GM12878 (cell line): Measurements from ENCODE around the gene SEMA5A. TPM values are rescaled to one million over a fixed set of nuclear protein-coding genes. Genes with fewer than 3 reads are reported as not detected.

Experiments
- ATAC-seq: fragments of 200-7000 bp; cut with Tn5 transposase; 3 replicates; pipeline ENCODE4 v1.9.1; 2020; ENCODE audit warnings: mild to moderate bottlenecking, moderate library complexity
- BruUV-seq: library from RNA; stranded (reverse); fragments of 400-500 nt; replicated peaks from 2 replicates; lab custom pipeline; 2021; lab: Mats Ljungman, UMichigan
- CTCF ChIA-PET: fragments of 300-600 bp; sonication (Branson Sonifier 250); formaldehyde crosslinking; extraction: SDS; loops from one replicate; lab custom pipeline; 2021; ENCODE audit warnings: inconsistent platforms; lab: Yijun Ruan, JAX
- POLR2A ChIA-PET: fragments of 350-600 bp; formaldehyde crosslinking; extraction: SDS; loops from one replicate; lab custom pipeline; 2021; ENCODE audit warnings: inconsistent platforms; lab: Charles Lee
- RAD21 ChIA-PET: fragments of 300-600 bp; sonication (Branson Sonifier 250); formaldehyde crosslinking; loops from one replicate; lab custom pipeline; 2023; ENCODE audit warnings: antibody characterized with exemption; ENCODE audit not compliant: unreplicated experiment; lab: Charles Lee
- SMC1A ChIA-PET: fragments of 300-600 bp; sonication (Branson Sonifier 250); formaldehyde crosslinking; loops from one replicate; lab custom pipeline; 2023; ENCODE audit not compliant: unreplicated experiment, uncharacterized antibody; lab: Charles Lee
- DNase-seq: peaks from one replicate; pipeline ENCODE4 v3.0.0-alpha.2; 2011; ENCODE audit warnings: low read depth, low spot score
- FAIRE-seq: peaks from 3 replicates; lab custom pipeline; 2011; peaks lifted over from hg19 to GRCh38; lab: Jason Lieb, UNC
- H2AFZ ChIP-seq: 2 replicates; pipeline ENCODE4 v1.6.0; 2011; ENCODE audit warnings: low read depth, low read length, control low read depth; ENCODE audit not compliant: control insufficient read depth
- H3K27ac ChIP-seq: 2 replicates; pipeline ENCODE4 v1.5.1; 2011; ENCODE audit warnings: control low read depth; ENCODE audit not compliant: control insufficient read depth, insufficient read depth
- H3K27me3 ChIP-seq, 2 experiments: replicated peaks in 1 of 2; 2 replicates each; pipeline versions ENCODE4 v1.6.0 to v1.6.1; 2011; ENCODE audit warnings: low read length in 1 of 2; ENCODE audit not compliant: control insufficient read depth in 2 of 2, insufficient read depth in 2 of 2
- H3K36me3 ChIP-seq, 2 experiments: 2 replicates each; pipeline ENCODE4 v1.5.1; 2011; ENCODE audit warnings: low read length in 1 of 2; ENCODE audit not compliant: control insufficient read depth in 2 of 2, insufficient read depth in 2 of 2
- H3K4me1 ChIP-seq: 2 replicates; pipeline ENCODE4 v1.6.1; 2011; ENCODE audit warnings: mild to moderate bottlenecking, low read length, moderate library complexity, mixed read lengths; ENCODE audit not compliant: control insufficient read depth, insufficient read depth
- H3K4me2 ChIP-seq: 2 replicates; pipeline ENCODE4 v1.6.0; 2011; ENCODE audit warnings: control low read depth; ENCODE audit not compliant: control insufficient read depth, insufficient read depth
- H3K4me3 ChIP-seq: fragments of 200-600 bp; sonication (generic); 2 replicates; pipeline ENCODE4 v1.5.1; 2016
- H3K79me2 ChIP-seq: 2 replicates; pipeline ENCODE4 v1.6.0; 2011; ENCODE audit warnings: low read length; ENCODE audit not compliant: control insufficient read depth, insufficient read depth
- H3K9ac ChIP-seq: 2 replicates; pipeline ENCODE4 v1.8.0; 2011; ENCODE audit warnings: low read length, control low read depth, mixed read lengths; ENCODE audit not compliant: control insufficient read depth, insufficient read depth
- H3K9me3 ChIP-seq: replicated peaks from 3 replicates; pipeline ENCODE4 v1.5.1; 2011; ENCODE audit warnings: mild to moderate bottlenecking, low read length; ENCODE audit not compliant: control insufficient read depth, insufficient read depth
- H4K20me1 ChIP-seq: 2 replicates; pipeline ENCODE4 v1.6.0; 2011; ENCODE audit not compliant: control insufficient read depth, insufficient read depth
- BCLAF1 ChIP-seq: fragments of 450-650 bp; IDR thresholded peaks from 2 replicates; pipeline ENCODE4 v1.6.1; 2017; ENCODE audit warnings: antibody characterized with exemption, mild to moderate bottlenecking, moderate library complexity
- BRCA1 ChIP-seq: IDR thresholded peaks from 2 replicates; pipeline ENCODE4 v1.6.1; 2011; ENCODE audit warnings: low read depth, low read length, improper control_type of control experiment
- IRF4 ChIP-seq: IDR thresholded peaks from 2 replicates; pipeline ENCODE4 v1.6.1; 2011; ENCODE audit warnings: low read depth, low read length
- SMARCA5 ChIP-seq: fragments of 450-650 bp; IDR thresholded peaks from 2 replicates; pipeline ENCODE4 v1.6.1; 2017; ENCODE audit warnings: mild to moderate bottlenecking
- ZNF274 ChIP-seq: IDR thresholded peaks from one replicate; pipeline ENCODE4 v1.8.0; 2011; ENCODE audit not compliant: insufficient read length, insufficient read depth
- ZZZ3 ChIP-seq: IDR thresholded peaks from 2 replicates; pipeline ENCODE4 v1.6.1; 2011; ENCODE audit warnings: low read depth; ENCODE audit not compliant: control insufficient read depth, insufficient read length
- WGBS: methylation state at CpG from one replicate; pipeline ENCODE4 v1.1.6; 2016; ENCODE audit warnings: low lambda C conversion rate; ENCODE audit not compliant: insufficient replicate concordance, insufficient coverage; ENCODE audit errors: missing lambda C conversion rate; 5-methylcytosine and 5-hydroxymethylcytosine counted together
- in situ Hi-C: fragments of 300-500 bp; cut with MboI; formaldehyde crosslinking; loops from 9 replicates; pipeline ENCODE4 v1.14.3; 2018; ENCODE audit warnings: mixed read lengths
- intact Hi-C: fragments of 100-400 bp; cut with micrococcal nuclease; formaldehyde crosslinking; loops from one replicate; pipeline ENCODE4 v1.14.2; 2022; ENCODE audit not compliant: unreplicated experiment
- polyA plus RNA-seq, 11 experiments: library from polyadenylated mRNA; depleted of rRNA in 4 of 11; unstranded in 6 of 11; stranded (reverse) in 5 of 11; fragments of >200 nt; fragmentation: Nextera tagmentation in 4 of 11; fragmentation: Illumina TruSeq in 1 of 11; extraction: Ambion mirVana in 4 of 11; extraction: Trizol in 1 of 11; gene quantifications; 1 replicate in 1 of 11; 2 replicates in 10 of 11; pipeline versions ENCODE4 v1.2.1 to v1.2.3, GENCODE V29; 2011 to 2016; ENCODE audit warnings: inconsistent platforms in 2 of 11, missing spikeins in 2 of 11, low read depth in 1 of 11
- total RNA-seq, 4 experiments: library from RNA; depleted of rRNA in 3 of 4; stranded (reverse); fragments of >200 nt in 3 of 4; fragmentation: Illumina TruSeq in 1 of 4; extraction: Trizol in 1 of 4; gene quantifications; 2 replicates each; pipeline versions ENCODE4 v1.2.1 to v1.2.3, GENCODE V29; 2013 to 2021
- TF ChIP-seq, protein P1 (sequence below): fragments of 450-650 bp; IDR thresholded peaks from 2 replicates; pipeline ENCODE4 v1.6.1; 2017; ENCODE audit warnings: mild to moderate bottlenecking, moderate library complexity

Gene SEMA5A
- total and polyA plus RNA-seq, 10 of the 15 experiments (the other 5 are each of a cell fraction or from before 2014, with no cell fraction given), result 0.03 to 2.4 (median 0.09) TPM; not detected in 1

DNA sequence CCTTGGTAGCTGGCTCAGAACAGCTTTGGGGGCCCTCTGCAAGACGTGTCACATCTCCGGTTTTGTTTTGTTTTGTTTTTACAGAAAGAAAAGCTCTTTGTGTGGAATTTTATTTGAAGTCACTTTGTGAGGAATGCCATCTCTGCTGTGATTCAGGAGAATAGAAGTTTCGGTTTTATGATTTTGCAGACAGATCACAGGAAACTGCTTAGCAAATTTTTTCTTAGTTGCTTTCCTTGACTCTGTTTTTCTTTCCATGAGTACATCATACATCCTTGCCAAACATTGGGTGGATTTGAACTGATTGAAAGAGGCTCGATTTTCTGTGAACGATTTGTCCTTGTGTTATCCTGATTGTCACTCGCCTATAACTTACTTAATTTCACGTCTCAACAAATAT is 5.1 kb downstream of the SEMA5A start:
- TF ChIP-seq SMARCA5 (no peak), BRCA1 (no peak)
- DNase-seq (no peak), ATAC-seq (no peak), FAIRE-seq (no peak)
- Histone ChIP-seq H4K20me1 (no peaks in the 10 kb centered on the region), H3K27ac (no peak overlapping the region), H2AFZ (no peak overlapping the region), H3K27me3 (peaks cover 1 to 5% of the 10 kb centered on the region in 2 experiments; a peak in 3 of 4 replicates), H3K4me1 (peaks cover 3% of the 10 kb centered on the region; the same call in 1 of the 2 replicates), H3K9ac (no peak overlapping the region), H3K79me2 (no peaks in the 10 kb centered on the region), H3K4me2 (no peak overlapping the region), H3K4me3 (no peak overlapping the region), H3K36me3 (no peaks in the 10 kb centered on the region), H3K9me3 (no peaks in the 10 kb centered on the region)
- POLR2A ChIA-PET, result no interaction called here
- intact Hi-C loops (loop anchor here (10.0 kb wide), 1 partner anchor 326 kb away; no protein-coding TSS in a partner anchor), in situ Hi-C loops (loop anchor here (25.0 kb wide), 1 partner anchor 1628 kb away; no protein-coding TSS in a partner anchor)
- no TSS peak for BruUV-seq
- 22% methylated on average over 7 of the region's 7 CpGs for WGBS
- SMC1A ChIA-PET, result no interaction called here
- RAD21 ChIA-PET, result no interaction called here
- CTCF ChIA-PET, result no interaction called here

- WGBS, result 71% methylated on average over 7 of the region's 7 CpGs
- no peak for DNase-seq
- Histone ChIP-seq H2AFZ (no peak overlapping the region), H3K36me3 (no peaks in the 10 kb centered on the region), H3K4me3 (no peak overlapping the region), H3K9ac (no peak overlapping the region), H4K20me1 (no peaks in the 10 kb centered on the region), H3K27ac (no peak overlapping the region), H3K4me1 (no peaks in the 10 kb centered on the region), H3K9me3 (no peaks in the 10 kb centered on the region), H3K4me2 (no peak overlapping the region), H3K79me2 (no peaks in the 10 kb centered on the region), H3K27me3 (peaks cover 0 to 5% of the 10 kb centered on the region in 2 experiments; a peak in 1 of 4 replicates)
- no TSS peak for BruUV-seq
- ATAC-seq, result no peak
- in situ Hi-C loops, result loop anchor here (25.0 kb wide), 1 partner anchor 1626 kb away; no protein-coding TSS in a partner anchor
- intact Hi-C loops, result no loop called here
- POLR2A ChIA-PET, result no interaction called here
- CTCF ChIA-PET, result no interaction called here
- SMC1A ChIA-PET, result no interaction called here
- RAD21 ChIA-PET, result no interaction called here
- FAIRE-seq, result no peak
- TF ChIP-seq BCLAF1 (no peak), ZZZ3 (no peak), ZNF274 (no peak), IRF4 (no peak)
- TF ChIP-seq, protein P1, sequence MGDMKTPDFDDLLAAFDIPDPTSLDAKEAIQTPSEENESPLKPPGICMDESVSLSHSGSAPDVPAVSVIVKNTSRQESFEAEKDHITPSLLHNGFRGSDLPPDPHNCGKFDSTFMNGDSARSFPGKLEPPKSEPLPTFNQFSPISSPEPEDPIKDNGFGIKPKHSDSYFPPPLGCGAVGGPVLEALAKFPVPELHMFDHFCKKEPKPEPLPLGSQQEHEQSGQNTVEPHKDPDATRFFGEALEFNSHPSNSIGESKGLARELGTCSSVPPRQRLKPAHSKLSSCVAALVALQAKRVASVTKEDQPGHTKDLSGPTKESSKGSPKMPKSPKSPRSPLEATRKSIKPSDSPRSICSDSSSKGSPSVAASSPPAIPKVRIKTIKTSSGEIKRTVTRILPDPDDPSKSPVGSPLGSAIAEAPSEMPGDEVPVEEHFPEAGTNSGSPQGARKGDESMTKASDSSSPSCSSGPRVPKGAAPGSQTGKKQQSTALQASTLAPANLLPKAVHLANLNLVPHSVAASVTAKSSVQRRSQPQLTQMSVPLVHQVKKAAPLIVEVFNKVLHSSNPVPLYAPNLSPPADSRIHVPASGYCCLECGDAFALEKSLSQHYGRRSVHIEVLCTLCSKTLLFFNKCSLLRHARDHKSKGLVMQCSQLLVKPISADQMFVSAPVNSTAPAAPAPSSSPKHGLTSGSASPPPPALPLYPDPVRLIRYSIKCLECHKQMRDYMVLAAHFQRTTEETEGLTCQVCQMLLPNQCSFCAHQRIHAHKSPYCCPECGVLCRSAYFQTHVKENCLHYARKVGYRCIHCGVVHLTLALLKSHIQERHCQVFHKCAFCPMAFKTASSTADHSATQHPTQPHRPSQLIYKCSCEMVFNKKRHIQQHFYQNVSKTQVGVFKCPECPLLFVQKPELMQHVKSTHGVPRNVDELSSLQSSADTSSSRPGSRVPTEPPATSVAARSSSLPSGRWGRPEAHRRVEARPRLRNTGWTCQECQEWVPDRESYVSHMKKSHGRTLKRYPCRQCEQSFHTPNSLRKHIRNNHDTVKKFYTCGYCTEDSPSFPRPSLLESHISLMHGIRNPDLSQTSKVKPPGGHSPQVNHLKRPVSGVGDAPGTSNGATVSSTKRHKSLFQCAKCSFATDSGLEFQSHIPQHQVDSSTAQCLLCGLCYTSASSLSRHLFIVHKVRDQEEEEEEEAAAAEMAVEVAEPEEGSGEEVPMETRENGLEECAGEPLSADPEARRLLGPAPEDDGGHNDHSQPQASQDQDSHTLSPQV, result no peak
Observed at GRCh38 chr5:9538504-9538903, 7.4 kb downstream of the SEMA5A start.
